Mesothelial cell of epicardium (in vitro differentiated cells): ENCODE measurements around the gene MYO1D. TPM values are rescaled to one million over a fixed set of nuclear protein-coding genes. Genes with fewer than 3 reads are reported as not detected.

Source experiments
- DNase-seq, 2 experiments: peaks; one replicate each; pipeline ENCODE4 v3.0.0; 2021; ENCODE audit warnings: low spot score in 2 of 2; ENCODE audit not compliant: unreplicated experiment in 2 of 2
- H3K27ac Mint-ChIP-seq: 2 replicates; pipeline ENCODE4 v1.8.0; 2021; ENCODE audit warnings: mixed read lengths
- H3K27me3 Mint-ChIP-seq: 2 replicates; pipeline ENCODE4 v1.8.0; 2021; ENCODE audit warnings: low read depth, mixed read lengths
- H3K36me3 Mint-ChIP-seq: 2 replicates; pipeline ENCODE4 v1.8.0; 2021; ENCODE audit warnings: mixed read lengths
- H3K4me1 Mint-ChIP-seq: 2 replicates; pipeline ENCODE4 v1.8.0; 2021; ENCODE audit warnings: mixed read lengths
- H3K4me3 Mint-ChIP-seq: 2 replicates; pipeline ENCODE4 v1.8.0; 2021; ENCODE audit warnings: mild to moderate bottlenecking, moderate library complexity, mixed read lengths
- H3K9me3 Mint-ChIP-seq: 2 replicates; pipeline ENCODE4 v1.8.0; 2021; ENCODE audit warnings: mixed read lengths
- total RNA-seq: library from RNA; stranded (reverse); gene quantifications from 3 replicates; pipeline ENCODE4 v1.2.1, GENCODE V29; 2021
- TF ChIP-seq, protein P1 (sequence below): fragments of 200-600 bp; sonication (generic); IDR thresholded peaks from one replicate; pipeline ENCODE4 v1.5.0; 2021; ENCODE audit warnings: antibody characterized with exemption; ENCODE audit not compliant: unreplicated experiment

MYO1D gene
- total RNA-seq, 1 donor from 2014 or later, result 48.6 TPM

GRCh38 chr17:32831627-32832243 is 45.2 kb downstream of the MYO1D start:
- no peaks in the 10 kb centered on the region for H3K27me3 Mint-ChIP-seq
- H3K36me3 Mint-ChIP-seq, result peaks cover 4% of the 10 kb centered on the region
- H3K4me1 Mint-ChIP-seq, result peaks cover 40% of the 10 kb centered on the region
- H3K9me3 Mint-ChIP-seq, result peaks cover 8% of the 10 kb centered on the region
- no peak for DNase-seq
- no peak overlapping the region for H3K27ac Mint-ChIP-seq
- TF ChIP-seq, protein P1, sequence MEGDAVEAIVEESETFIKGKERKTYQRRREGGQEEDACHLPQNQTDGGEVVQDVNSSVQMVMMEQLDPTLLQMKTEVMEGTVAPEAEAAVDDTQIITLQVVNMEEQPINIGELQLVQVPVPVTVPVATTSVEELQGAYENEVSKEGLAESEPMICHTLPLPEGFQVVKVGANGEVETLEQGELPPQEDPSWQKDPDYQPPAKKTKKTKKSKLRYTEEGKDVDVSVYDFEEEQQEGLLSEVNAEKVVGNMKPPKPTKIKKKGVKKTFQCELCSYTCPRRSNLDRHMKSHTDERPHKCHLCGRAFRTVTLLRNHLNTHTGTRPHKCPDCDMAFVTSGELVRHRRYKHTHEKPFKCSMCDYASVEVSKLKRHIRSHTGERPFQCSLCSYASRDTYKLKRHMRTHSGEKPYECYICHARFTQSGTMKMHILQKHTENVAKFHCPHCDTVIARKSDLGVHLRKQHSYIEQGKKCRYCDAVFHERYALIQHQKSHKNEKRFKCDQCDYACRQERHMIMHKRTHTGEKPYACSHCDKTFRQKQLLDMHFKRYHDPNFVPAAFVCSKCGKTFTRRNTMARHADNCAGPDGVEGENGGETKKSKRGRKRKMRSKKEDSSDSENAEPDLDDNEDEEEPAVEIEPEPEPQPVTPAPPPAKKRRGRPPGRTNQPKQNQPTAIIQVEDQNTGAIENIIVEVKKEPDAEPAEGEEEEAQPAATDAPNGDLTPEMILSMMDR, result no peak
- no peak overlapping the region for H3K4me3 Mint-ChIP-seq

GRCh38 chr17:32831223-32831622 is 45.7 kb downstream of the MYO1D start:
- no peaks in the 10 kb centered on the region for H3K27me3 Mint-ChIP-seq
- peaks cover 4% of the 10 kb centered on the region for H3K36me3 Mint-ChIP-seq
- TF ChIP-seq, protein P1, result no peak
- no peak overlapping the region for H3K27ac Mint-ChIP-seq
- H3K4me3 Mint-ChIP-seq, result no peak overlapping the region
- H3K9me3 Mint-ChIP-seq, result peaks cover 8% of the 10 kb centered on the region
- peaks cover 40% of the 10 kb centered on the region for H3K4me1 Mint-ChIP-seq
- DNase-seq, result no peak

GRCh38 chr17:32828822-32829221 is 48.1 kb downstream of the MYO1D start:
- TF ChIP-seq, protein P1, result no peak
- DNase-seq, result no peak
- Mint-ChIP-seq H3K9me3 (no peaks in the 10 kb centered on the region), H3K36me3 (no peaks in the 10 kb centered on the region), H3K27me3 (no peaks in the 10 kb centered on the region), H3K4me3 (no peak overlapping the region), H3K27ac (peak overlapping the region; percentile 23), H3K4me1 (peaks cover 34% of the 10 kb centered on the region)

DNA sequence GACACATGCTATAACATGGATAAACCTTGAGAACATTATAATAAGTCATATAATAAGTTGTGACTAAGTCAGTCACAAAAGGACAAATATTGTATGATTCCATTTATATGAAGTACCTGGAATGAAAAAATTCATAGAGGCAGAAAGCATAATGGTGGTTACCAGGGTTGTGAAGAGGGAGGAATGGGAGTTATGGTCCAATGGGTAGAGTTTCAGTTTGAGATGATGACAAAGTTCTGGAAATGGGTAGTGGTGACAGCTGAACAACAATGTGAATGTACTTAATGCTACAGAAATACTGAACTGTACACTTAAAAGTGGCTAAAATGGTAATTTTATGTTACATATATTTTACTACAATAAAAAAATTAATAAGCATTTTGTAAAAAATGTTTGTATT is 49.7 kb downstream of the MYO1D start:
- Mint-ChIP-seq H3K4me3 (no peak overlapping the region), H3K27me3 (no peaks in the 10 kb centered on the region), H3K36me3 (no peaks in the 10 kb centered on the region), H3K9me3 (no peaks in the 10 kb centered on the region), H3K4me1 (peaks cover 25% of the 10 kb centered on the region), H3K27ac (no peak overlapping the region)
- TF ChIP-seq, protein P1, result no peak
- DNase-seq, result no peak

DNA sequence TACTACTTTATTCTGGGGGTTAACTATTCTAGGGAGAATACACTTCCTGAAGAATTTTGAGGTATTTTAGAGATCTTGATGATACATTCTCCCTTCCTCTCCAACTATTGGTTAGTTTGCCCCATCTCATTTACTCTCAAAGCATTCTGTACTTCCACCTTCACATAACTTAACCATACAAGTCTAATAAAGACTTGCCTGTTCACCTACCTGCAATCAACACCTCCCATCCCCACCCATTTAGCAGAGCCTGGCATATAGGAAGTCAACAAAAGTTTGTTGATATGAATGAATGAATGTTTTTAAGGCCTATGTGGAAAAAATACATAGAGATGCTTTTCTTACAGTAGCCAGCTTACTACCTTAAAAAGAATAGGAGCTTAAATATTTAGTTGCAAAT is 50.8 kb downstream of the MYO1D start:
- Mint-ChIP-seq H3K27ac (no peak overlapping the region), H3K4me3 (no peak overlapping the region), H3K4me1 (peaks cover 25% of the 10 kb centered on the region), H3K9me3 (no peaks in the 10 kb centered on the region), H3K27me3 (no peaks in the 10 kb centered on the region), H3K36me3 (no peaks in the 10 kb centered on the region)
- DNase-seq, result no peak
- TF ChIP-seq, protein P1, result no peak

GRCh38 chr17:32824334-32824733 is 52.6 kb downstream of the MYO1D start:
- no peaks in the 10 kb centered on the region for H3K9me3 Mint-ChIP-seq
- TF ChIP-seq, protein P1, result no peak
- no peak overlapping the region for H3K27ac Mint-ChIP-seq
- H3K4me1 Mint-ChIP-seq, result peaks cover 20% of the 10 kb centered on the region
- no peaks in the 10 kb centered on the region for H3K27me3 Mint-ChIP-seq
- no peaks in the 10 kb centered on the region for H3K36me3 Mint-ChIP-seq
- no peak overlapping the region for H3K4me3 Mint-ChIP-seq
- DNase-seq, result no peak
